Stimulated activated naive CD4-positive, alpha-beta T cell (primary cell): ENCODE data around the gene ZBED1.
"Not testable (repeated sequence)": the region's sequence is repeated elsewhere in the genome, so short reads cannot be mapped to it uniquely, and the experiment has no call there.

ENCODE experiments used
- DNase-seq, 6 experiments: peaks; one replicate each; lab custom pipeline; 2025; lab: John Stamatoyannopoulos, UW

Gene ZBED1

DNA sequence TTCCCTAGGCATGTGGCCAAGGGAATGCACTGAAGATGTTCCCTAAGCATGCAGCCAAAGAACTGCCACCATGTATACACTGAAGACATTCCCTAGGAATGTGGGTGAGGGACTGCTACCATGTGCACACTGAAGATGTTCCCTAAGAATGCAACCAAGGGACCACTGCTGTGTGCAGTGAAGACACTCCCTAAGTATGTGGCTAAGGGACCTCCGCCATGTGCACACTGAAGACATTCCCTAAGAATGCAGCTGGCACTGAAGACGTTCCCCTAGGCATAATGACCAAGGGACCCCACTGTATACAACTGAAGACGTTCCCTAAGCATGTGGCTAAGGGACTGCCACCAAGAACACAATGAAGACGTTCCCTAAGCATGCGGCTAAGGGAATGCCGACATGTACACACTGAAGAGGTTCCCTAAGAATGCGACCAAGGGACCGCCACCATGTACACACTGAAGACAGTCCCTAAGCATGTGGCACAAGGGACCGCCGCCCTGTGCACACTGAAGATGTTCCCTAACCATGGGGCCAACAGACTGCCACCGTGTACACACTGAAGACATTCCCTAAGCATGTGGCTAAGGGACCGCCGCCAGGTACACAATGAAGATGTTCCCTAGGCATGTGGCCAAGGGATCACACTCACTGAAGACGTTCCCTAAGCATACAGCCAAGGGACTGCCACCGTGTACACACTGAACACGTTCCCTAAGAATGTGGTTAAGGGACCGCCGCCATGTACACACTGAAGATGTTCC lies 25.6 kb downstream of the ZBED1 start:
- no peak for DNase-seq

DNA sequence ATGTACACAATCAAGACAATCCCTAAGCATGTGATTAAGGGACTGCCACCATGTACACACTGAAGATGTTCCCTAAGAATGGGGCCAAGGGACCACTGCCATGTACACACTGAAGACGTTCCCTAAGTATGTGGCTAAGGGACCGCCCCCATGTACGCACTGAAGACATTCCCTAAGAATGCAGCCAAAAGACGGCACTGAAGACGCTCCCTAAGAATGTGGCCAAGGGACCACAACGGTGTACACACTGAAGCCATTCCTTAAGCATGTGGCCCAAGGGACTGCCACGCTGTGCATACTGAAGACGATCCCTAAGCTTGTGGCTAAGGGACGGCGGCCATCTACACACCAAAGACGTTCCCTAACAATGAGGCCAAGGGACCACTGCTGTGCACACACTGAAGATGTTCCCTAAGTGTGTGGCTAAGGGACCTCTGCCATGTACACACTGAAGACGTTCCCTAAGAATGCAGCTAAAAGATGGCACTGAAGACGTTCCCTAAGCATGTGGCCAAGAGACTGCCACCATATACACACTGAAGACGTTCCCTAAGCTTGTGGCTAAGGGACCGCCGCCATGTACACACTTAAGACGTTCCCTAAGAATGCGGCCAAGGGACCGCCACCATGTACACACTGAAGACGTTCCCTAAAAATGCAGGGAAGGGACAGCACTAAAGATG lies 26.4 kb downstream of the ZBED1 start:
- no peak for DNase-seq

DNA sequence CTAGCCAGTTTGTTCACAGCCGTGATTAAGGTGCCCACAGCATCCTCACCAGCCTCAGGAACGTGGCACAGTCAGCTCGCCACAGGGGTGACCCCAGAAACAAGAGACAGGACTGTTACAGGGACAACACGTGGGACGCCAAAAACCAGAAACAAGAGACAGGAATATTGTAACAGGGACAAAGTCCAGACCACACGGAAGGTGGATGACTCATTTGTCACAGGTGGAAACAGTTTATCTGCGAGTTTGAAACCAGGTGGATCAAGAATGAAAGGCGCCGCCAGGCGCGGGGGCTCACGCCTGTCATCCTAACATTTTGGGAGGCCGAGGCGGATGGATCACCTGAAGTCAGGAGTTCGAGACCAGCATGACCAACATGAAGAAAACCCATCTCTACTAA lies 27.7 kb downstream of the ZBED1 start:
- DNase-seq = not testable (repeated sequence)

DNA sequence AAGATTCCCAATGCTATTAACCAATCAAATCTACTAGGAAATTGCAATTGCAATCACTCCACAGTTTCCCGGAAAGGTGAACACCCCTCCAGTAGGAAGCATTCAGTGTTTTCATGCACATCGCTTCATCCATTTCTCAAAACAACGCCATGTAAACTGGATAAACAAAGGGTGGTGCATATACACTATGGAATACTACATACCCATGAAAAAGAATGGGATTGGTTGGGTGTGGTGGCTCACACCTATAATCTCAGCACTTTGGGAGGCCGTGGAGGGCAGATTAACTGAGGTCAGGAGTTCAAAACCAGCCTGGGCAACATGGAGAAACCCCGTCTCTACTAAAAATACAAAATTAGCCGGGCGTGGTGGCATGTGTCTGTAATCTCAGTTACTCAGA lies 29.1 kb downstream of the ZBED1 start:
- no peak for DNase-seq

DNA sequence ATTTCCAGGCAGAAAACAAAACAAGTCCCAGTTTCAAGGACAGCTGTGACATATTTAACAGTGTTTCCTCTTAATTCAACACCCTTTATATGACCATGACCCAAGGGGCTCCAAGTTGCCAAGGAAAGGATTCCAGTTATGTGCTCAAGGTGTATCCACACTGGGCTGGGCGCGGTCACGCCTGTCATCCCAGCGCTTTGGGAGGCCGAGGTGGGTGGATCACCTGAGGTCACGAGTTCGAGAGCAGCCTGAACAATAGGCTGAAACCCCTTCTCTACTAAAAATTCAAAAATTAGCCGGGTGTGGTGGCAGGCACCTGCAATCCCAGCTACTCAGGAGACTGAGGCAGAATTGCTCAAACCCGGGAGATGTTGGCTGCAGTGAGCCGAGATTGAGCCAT lies 29.6 kb downstream of the ZBED1 start:
- not testable (repeated sequence) for DNase-seq

DNA sequence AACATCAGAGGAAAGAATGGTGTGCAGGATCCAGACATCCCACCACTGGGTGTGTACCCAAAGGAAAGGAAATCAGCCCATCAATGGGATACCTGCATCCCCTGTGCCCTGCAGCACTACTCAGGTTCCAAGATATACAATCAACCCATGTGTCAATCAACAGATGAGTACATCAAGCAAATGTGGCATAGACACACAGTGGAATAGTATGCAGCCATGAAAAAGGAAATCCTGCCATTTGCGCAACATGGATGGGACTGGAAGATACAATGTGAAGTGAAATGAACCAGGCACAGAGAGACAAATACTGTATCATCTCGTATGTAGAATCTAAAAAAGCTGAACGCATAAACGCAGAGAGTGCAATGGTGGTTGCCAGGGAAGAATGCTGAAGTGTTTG lies 30.9 kb downstream of the ZBED1 start:
- not testable (repeated sequence) for DNase-seq

DNA sequence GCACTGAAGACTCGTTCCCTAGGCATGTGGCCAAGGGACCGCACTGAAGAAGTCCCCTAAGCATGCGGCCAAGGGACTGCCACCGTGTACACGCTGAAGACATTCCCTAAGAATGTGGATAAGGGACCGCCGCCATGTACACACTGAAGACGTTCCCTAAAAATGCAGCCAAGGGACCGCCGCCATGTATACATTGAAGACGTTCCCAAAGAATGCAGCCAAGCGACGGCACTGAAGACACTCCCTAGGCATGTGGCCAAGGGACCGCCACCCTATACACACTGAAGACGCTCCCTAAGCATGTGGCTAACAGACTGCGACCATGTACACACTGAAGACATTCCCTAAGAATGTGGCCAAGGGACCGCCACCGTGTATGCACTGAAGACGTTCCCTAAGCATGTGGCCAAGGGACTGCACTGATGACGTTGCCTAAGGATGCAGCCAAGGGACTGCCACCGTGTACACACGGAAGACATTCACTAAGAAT lies 31.5 kb downstream of the ZBED1 start:
- DNase-seq = no peak

DNA sequence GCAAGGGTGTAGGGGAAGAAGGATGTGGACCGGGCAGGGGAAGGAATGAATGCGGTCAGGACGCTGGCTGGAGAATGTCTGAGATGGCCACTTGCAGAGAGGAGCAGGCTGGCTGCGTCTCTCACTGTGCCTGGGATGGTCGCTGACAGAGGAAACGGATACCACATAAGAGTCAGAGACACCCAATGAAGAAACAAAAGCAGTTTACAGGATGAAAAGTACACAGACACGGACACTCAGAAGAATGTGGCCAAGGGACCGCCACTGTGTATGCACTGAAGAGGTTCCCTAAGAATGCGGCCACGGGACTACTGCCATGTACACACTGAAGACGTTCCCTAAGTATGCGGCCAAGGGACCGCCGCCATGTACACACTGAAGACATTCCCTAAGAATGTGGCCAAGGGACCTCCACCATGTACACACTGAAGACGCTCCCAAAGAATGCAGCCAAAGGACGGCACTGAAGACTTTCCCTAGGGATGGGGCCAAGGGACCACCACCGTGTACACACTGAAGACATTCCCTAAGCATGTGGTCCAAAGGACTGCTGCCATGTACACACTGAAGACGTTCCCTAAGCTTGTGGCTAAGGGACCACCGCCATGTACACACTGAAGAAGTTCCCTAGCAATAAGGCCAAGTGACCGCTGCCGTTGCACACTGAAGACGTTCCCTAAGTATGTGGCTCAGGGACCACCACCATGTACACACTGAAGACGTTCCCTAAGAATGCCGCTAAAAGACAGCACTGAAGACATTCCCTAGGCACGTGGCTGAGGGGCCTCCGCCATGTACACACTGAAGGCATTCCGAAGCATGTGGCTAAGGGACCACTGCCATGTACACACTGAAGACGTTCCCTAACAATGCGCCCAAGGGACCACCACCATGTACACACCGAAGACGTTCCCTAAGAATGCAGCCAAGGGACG lies 32.2 kb downstream of the ZBED1 start:
- no peak for DNase-seq

DNA sequence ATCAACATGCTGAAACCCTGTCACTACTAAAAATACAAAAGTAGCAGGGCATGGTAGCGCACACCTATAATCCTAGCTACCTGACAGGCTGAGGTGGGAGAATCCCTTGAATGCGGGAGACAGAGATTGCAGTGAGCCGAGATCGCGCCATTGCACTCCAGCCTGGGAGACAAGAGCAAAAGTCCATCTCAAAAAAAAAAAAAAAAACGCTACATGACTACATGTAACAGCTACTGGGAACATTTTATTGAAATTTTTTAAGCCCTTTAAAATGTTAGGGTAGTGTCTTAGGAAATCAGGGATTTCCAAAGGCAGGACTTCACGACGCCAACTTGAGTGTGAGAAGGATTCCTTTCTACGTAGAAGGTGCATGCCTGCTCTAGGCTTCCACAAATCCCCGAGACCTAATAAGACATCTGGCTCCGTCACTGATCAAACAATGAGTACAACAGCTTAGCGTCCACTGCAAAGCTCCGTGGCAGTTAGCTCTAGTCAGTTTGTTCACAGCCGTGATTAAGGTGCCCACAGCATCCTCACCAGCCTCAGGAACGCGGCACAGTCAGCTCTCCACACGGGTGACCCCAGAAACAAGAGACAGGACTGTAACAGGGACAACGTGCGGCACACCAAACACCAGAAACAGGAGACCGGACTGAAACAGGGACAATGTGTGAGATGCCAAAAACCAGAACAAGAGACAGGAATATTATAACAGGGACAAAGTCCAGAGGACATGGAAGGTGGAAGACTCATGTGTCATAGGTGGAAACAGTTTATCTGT lies 33.7 kb downstream of the ZBED1 start:
- DNase-seq = no peak

DNA sequence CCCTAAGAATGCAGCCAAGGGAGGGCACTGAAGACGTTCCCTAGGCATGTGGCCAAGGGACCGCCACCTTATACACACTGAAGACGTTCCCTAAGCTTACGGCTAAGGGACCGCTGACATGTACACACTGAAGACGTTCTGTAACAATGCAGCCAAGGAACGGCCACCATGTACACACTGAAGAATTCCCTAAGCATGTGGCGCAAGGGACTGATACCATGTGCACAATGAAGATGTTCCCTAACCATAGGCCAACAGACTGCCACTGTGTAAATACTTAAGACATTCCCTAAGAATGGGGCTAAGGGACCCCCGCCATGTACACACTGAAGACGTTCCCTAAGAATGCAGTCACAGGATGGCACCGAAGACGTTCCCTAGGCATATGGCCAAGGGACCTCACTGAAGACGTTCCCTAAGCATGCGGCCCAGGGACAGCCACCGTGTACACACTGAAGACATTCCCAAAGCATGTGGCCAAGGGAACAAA lies 36.1 kb downstream of the ZBED1 start:
- no peak for DNase-seq

DNA sequence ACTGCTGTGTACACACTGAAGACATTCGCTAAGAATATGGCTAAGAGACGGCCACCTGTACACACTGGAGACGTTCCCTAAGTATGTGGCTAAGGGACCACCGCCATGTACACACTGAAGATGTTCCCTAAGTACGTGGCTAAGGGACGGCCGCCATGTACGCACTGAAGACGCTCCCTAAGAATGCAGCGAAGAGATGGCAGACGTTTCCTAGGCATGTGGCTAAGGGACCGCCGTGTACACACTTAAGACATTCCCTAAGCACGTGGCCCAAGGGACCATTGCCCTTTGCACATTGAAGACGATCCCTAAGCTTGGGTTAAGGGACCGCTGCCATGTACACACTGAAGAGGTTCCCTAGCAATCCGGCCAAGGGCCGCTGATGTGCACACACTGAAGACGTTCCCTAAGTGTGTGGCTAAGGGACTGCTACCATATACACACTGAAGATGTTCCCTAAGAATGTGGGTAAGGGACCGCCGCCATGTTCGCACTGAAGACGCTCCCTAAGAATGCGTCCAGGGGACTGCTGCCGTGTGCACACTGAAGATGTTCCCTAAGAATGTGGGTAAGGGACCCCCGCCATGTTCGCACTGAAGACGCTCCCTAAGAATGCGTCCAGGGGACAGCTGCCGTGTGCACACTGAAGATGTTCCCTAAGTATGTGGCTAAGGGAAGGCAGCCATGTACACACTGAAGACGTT lies 36.7 kb downstream of the ZBED1 start:
- no peak for DNase-seq

DNA sequence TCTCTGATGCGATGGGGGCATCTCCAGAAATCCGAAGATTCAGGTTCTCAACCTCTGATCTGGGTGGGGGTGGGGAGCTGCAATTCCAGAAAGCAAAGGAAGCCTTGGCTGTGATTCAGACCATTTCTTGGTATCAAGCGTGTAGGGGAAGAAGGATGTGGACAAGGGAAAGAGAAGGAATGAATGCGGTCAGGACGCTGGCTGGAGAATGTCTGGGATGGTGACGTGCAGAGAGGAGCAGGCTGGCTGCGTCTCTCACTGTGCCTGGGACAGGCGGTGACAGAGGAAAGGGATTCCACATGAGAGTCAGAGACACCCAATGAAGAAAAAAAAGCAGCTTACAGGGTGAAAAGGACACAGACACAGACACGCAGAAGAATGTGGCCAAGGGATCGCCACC lies 37.3 kb downstream of the ZBED1 start:
- DNase-seq = not testable (repeated sequence)

DNA sequence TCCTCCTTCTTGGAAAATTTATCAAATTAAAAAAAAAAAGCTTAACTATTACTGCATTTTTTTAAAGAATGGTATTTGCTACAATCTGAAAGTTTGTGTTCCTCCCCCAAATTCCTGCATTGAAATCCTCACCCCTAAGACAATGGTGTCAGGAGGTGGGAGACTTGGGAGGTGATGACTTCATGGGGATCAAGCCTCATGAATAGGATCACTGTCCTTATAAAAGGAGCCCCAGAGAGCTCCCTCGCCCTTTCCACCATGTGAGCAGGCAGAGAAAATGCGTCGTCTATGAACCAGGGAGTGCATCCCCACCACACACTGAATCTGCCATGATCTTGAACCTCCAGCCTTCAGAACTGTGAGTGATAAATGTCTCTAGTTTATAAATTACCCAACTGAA lies 38.0 kb downstream of the ZBED1 start:
- no peak for DNase-seq

DNA sequence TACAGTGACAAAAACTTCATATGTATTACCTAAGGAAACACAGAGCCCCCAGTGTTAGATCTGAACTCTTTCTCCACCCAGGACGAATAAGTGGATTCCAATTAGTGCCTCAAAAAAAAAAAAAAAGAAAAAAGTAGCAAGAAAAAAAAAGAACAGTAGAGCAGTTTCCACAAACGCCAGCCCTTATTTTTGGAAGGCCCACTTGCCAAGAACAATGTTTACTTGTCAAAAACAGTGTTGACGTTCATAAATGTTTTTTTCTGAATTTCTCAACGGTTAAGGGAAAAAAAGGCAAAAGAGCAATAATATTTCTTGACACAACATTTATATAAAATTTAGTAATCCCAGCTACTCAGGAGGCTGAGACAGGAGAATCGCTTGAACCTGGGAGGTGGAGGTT lies 38.7 kb downstream of the ZBED1 start:
- DNase-seq = no peak

DNA sequence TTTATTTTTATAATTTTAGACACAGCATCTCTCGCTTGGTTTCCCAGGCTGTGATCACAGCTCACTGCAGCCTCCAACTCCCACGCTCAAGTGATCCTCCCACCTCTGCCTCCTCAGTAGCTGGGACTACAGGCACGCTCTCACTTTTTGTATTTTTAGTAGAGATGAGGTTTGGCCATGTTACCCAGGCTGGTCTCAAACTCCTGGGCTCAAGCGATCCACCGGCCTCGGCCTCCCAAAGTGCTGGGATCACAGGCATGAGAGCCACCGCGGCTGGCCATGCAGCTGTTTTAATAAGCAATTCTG lies 39.1 kb downstream of the ZBED1 start:
- DNase-seq = no peak

DNA sequence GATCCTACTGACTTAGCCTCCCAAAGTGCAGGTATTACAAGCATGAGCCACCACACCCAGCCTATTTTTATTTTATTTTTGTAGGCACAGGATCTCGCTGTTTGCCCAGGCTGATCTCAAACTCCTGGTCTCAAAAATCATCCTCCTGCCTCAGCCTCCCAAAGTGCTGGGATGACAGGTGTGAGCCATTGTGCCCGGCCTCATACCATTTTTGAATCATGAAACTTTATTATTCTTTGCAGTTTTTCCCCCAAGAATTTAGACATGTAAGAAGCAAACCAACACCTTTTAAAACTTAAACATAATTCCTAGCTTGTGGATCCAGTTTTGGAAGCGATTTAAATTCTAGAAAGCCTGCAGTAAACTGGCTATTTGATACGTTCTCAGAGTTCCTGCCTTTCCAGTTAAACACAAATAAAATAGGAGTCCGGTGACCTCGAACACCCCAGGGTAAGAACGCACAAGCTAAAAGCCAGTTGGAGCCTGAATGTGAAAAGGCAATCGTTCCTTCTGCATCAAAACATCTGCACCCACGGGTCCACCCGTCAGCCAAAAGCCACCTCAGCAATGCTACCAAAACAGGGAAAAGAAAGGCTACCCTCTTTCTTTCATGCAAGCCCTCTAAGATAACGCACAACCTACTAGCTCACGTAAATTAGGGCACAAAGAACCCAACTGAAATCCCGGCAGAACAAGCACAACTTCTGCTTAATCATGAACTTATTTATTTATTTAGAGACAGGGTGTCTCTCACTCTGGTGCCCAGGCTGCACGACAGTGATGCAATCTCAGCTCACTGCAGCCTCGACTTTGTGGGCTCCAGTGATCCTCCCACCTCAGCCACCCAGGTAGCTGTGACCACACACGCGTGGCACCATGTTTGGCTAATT lies 39.7 kb downstream of the ZBED1 start:
- DNase-seq = not testable (repeated sequence)

DNA sequence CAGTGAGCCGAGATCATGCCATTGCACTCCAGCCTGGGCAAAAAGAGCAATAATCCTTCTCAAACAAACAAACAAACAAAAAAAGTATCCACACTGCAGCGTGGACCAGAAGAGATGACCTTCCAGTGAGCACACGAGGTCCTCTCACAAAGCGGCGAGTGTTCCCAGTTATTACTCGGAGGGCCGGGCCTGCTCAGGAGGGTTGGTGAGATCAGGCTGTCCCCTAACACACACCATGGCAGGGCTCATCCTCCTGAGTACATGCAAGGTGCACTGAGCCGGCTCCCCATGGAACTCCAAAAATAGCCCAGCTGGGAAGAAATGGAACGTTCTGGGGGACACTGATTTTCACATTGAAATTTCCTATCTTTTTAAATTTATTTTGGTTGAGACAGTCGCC lies 40.7 kb downstream of the ZBED1 start:
- not testable (repeated sequence) for DNase-seq

DNA sequence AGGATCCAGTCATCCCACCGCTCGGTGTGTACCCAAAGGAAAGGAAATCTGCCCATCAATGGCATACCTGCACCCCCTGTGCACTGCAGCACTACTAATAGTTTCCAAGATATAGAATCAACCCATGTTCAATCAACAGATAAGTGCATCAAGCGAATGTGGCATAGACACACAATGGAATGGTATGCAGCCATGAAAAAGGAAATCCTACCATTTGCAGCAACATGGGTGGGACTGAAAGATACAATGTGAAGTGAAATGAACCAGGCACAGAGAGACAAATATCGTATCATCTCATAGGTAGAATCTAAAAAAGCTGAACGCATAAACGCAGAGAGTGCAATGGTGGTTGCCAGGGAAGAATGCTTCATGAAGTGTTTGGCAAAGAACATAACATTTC lies 42.5 kb downstream of the ZBED1 start:
- DNase-seq = no peak

DNA sequence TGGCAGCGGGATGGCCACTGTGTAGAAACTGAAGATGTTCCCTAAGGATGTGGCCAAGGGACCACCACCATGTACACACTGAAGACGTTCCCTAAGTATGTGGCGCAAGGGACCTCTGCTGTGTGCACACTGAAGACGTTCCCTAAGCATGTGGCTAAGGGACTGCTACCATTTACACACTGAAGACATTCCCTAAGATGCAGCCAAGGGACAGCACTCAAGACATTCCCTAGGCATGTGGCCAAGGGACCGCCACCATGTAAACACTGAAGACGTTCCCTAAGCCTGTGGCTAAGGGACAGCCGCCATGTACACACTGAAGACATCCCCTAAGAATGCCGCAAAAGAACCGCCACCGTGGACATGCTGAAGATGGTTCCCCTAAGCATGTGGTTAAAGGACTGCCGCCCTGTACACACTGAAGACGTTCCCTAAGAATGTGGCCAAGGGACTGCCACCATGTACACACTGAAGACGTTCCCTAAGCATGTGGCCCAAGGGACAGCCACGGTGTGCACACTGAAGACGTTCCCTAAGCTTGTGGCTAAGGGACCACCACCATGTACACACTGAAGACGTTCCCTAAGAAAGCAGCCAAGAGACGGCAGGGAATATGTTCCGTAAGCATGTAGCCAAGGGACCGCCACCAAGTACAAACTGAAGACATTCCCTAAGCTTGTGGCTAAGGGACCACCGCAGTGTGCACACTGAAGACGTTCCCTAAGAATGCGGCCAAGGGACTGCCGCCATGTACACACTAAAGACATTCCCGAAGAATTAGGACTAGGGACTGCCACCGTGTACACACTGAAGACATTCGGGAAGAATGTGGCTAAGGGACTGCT lies 43.3 kb downstream of the ZBED1 start:
- DNase-seq = no peak
